ENCODE measurements around the gene UBE3A. TPM values are rescaled to one million over a fixed set of nuclear protein-coding genes. Genes with fewer than 3 reads are reported as not detected.

Gene UBE3A
- total RNA-seq, 1 experiment from 2014 or later = 104 TPM

DNA sequence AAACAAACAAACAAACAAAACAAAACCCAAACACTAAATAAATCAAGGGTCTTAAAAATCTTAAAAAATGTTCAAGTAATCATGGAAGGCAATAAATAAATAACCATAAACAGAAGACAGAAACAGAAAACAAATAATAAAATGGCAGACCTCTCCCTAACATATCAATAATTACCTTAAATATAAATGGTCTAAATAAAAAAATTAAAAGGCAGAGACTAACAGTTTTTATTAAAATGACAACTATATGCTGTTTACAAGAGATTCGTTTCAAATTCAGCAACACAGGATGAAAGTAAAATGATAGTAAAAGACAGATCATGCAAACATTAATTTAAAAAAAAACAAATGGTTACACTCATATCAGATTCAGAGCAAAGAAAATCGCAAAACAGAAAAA is 91.1 kb downstream of the UBE3A start:
- ATAC-seq (no peak), DNase-seq (ENCODE audit: low read depth, low spot score) (no peak)
- Histone ChIP-seq H3K4me1 (ENCODE audit: control insufficient read depth in 1 of 2, insufficient read depth in 2 of 2, low read length in 2 of 2) (no peaks in the 10 kb centered on the region), H3K4me2 (ENCODE audit: low read length) (no peak overlapping the region), H4K20me1 (ENCODE audit: insufficient read depth) (no peaks in the 10 kb centered on the region; the same call in 1 of the 2 replicates), H2AFZ (ENCODE audit: low read depth, low read length, poor library complexity, severe bottlenecking) (no peak overlapping the region), H3K27me3 (ENCODE audit: insufficient read depth, low read length) (no peaks in the 10 kb centered on the region), H3K27ac (ENCODE audit: low read depth, low read length) (no peak overlapping the region), H3K36me3 (ENCODE audit: control insufficient read depth in 1 of 2, insufficient read depth in 2 of 2, low read length in 2 of 2) (peaks cover 0 to 4% of the 10 kb centered on the region in 2 experiments; a peak in 1 of 4 replicates), H3K9me3 (ENCODE audit: control insufficient read depth in 1 of 2, insufficient read depth in 1 of 2, low read depth in 1 of 2, low read length in 2 of 2) (0 out of 4 replicates have a peak, but pooled peaks cover 0 to 4% of the 10 kb centered on the region in 2 experiments), H3K4me3 (replicated peaks in 1 of 2; ENCODE audit: low read depth in 1 of 2, low read length in 2 of 2) (no peak overlapping the region), H3K9me2 (ENCODE audit: insufficient read depth) (no peaks in the 10 kb centered on the region), H3K9ac (ENCODE audit: low read length) (no peak overlapping the region), H3K79me2 (ENCODE audit: insufficient read depth, low read length) (peaks cover 86% of the 10 kb centered on the region)
- CTCF ChIA-PET = no interaction called here
- RAD21 ChIA-PET (ENCODE audit: low non-redundant PET in 1 of 2, low total read pairs in 2 of 2, uncharacterized antibody in 2 of 2, unreplicated experiment in 2 of 2) = no interaction called here
- BruUV-seq (replicated peaks) = no TSS peak
- TF ChIP-seq, protein P1, sequence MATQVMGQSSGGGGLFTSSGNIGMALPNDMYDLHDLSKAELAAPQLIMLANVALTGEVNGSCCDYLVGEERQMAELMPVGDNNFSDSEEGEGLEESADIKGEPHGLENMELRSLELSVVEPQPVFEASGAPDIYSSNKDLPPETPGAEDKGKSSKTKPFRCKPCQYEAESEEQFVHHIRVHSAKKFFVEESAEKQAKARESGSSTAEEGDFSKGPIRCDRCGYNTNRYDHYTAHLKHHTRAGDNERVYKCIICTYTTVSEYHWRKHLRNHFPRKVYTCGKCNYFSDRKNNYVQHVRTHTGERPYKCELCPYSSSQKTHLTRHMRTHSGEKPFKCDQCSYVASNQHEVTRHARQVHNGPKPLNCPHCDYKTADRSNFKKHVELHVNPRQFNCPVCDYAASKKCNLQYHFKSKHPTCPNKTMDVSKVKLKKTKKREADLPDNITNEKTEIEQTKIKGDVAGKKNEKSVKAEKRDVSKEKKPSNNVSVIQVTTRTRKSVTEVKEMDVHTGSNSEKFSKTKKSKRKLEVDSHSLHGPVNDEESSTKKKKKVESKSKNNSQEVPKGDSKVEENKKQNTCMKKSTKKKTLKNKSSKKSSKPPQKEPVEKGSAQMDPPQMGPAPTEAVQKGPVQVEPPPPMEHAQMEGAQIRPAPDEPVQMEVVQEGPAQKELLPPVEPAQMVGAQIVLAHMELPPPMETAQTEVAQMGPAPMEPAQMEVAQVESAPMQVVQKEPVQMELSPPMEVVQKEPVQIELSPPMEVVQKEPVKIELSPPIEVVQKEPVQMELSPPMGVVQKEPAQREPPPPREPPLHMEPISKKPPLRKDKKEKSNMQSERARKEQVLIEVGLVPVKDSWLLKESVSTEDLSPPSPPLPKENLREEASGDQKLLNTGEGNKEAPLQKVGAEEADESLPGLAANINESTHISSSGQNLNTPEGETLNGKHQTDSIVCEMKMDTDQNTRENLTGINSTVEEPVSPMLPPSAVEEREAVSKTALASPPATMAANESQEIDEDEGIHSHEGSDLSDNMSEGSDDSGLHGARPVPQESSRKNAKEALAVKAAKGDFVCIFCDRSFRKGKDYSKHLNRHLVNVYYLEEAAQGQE (IDR thresholded peaks at IDR 0.05; ENCODE audit: low read depth) = no peak
- no peak for TF ChIP-seq POLR2A (IDR thresholded peaks at IDR 0.05; ENCODE audit: borderline replicate concordance, extremely low read depth, insufficient read depth, insufficient read length)
- TF ChIP-seq, protein P2, sequence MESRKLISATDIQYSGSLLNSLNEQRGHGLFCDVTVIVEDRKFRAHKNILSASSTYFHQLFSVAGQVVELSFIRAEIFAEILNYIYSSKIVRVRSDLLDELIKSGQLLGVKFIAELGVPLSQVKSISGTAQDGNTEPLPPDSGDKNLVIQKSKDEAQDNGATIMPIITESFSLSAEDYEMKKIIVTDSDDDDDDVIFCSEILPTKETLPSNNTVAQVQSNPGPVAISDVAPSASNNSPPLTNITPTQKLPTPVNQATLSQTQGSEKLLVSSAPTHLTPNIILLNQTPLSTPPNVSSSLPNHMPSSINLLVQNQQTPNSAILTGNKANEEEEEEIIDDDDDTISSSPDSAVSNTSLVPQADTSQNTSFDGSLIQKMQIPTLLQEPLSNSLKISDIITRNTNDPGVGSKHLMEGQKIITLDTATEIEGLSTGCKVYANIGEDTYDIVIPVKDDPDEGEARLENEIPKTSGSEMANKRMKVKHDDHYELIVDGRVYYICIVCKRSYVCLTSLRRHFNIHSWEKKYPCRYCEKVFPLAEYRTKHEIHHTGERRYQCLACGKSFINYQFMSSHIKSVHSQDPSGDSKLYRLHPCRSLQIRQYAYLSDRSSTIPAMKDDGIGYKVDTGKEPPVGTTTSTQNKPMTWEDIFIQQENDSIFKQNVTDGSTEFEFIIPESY (IDR thresholded peaks at IDR 0.05; ENCODE audit: extremely low read depth, insufficient replicate concordance, low read length) = no peak
- no peak for TF ChIP-seq YY1 (IDR thresholded peaks at IDR 0.05; ENCODE audit: extremely low read depth, insufficient replicate concordance, low read depth, low read length)
- TF ChIP-seq EZH2 (IDR thresholded peaks at IDR 0.05) = no peak
- TF ChIP-seq SIN3A (IDR thresholded peaks at IDR 0.05; ENCODE audit: low read depth) = no peak
- no peak for TF ChIP-seq EZH2phosphoT487 (IDR thresholded peaks at IDR 0.05; ENCODE audit: borderline replicate concordance)
- TF ChIP-seq EGR1 (IDR thresholded peaks at IDR 0.05; ENCODE audit: low read depth) = no peak
- TF ChIP-seq CEBPB (IDR thresholded peaks at IDR 0.05; ENCODE audit: low read depth) = no peak
- no peak for TF ChIP-seq ZFX (IDR thresholded peaks at IDR 0.05)
- TF ChIP-seq SRF (IDR thresholded peaks at IDR 0.05; ENCODE audit: low read depth) = no peak
- TF ChIP-seq, protein P3, sequence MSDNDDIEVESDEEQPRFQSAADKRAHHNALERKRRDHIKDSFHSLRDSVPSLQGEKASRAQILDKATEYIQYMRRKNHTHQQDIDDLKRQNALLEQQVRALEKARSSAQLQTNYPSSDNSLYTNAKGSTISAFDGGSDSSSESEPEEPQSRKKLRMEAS (IDR thresholded peaks at IDR 0.05) = no peak
- no peak for TF ChIP-seq POLR2AphosphoS5 (IDR thresholded peaks at IDR 0.05; ENCODE audit: low read depth, low read length)
- no peak for TF ChIP-seq TCF7L2 (IDR thresholded peaks at IDR 0.05; ENCODE audit: borderline replicate concordance, extremely low read depth, insufficient read depth, insufficient read length)
- TF ChIP-seq, protein P4, sequence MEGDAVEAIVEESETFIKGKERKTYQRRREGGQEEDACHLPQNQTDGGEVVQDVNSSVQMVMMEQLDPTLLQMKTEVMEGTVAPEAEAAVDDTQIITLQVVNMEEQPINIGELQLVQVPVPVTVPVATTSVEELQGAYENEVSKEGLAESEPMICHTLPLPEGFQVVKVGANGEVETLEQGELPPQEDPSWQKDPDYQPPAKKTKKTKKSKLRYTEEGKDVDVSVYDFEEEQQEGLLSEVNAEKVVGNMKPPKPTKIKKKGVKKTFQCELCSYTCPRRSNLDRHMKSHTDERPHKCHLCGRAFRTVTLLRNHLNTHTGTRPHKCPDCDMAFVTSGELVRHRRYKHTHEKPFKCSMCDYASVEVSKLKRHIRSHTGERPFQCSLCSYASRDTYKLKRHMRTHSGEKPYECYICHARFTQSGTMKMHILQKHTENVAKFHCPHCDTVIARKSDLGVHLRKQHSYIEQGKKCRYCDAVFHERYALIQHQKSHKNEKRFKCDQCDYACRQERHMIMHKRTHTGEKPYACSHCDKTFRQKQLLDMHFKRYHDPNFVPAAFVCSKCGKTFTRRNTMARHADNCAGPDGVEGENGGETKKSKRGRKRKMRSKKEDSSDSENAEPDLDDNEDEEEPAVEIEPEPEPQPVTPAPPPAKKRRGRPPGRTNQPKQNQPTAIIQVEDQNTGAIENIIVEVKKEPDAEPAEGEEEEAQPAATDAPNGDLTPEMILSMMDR (IDR thresholded peaks at IDR 0.05 in 2 of 3, conservative IDR thresholded peaks at IDR 0.05 in 1 of 3; ENCODE audit: borderline replicate concordance in 1 of 3, insufficient read depth in 1 of 3, low read depth in 2 of 3, low read length in 2 of 3) = no peak
- TF ChIP-seq ZNF274 (IDR thresholded peaks at IDR 0.05; ENCODE audit: low read depth, low read length) = no peak
- TF ChIP-seq, protein P5, sequence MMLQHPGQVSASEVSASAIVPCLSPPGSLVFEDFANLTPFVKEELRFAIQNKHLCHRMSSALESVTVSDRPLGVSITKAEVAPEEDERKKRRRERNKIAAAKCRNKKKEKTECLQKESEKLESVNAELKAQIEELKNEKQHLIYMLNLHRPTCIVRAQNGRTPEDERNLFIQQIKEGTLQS (IDR thresholded peaks at IDR 0.05) = no peak
- TF ChIP-seq FOSL1 (IDR thresholded peaks at IDR 0.05; ENCODE audit: low read depth) = no peak
- TF ChIP-seq JUND (IDR thresholded peaks at IDR 0.05) = no peak
- POLR2A ChIA-PET = no interaction called here
- intact Hi-C loops (cut with micrococcal nuclease) = loop anchor here (5.0 kb wide), 2 partner anchors 50 to 90 kb away; partner anchors contain the start of gene UBE3A
